ENCODE results near the gene TBC1D22B. TPM values are rescaled to one million over a fixed set of nuclear protein-coding genes. Genes with fewer than 3 reads are reported as not detected.
"Not testable (repeated sequence)": the region's sequence is repeated elsewhere in the genome, so short reads cannot be mapped to it uniquely, and the experiment has no call there.

Gene TBC1D22B
- total RNA-seq, 2 experiments from 2014 or later = 12.1 to 12.3 TPM

- no peak for ATAC-seq
- H3K36me3 Mint-ChIP-seq (ENCODE audit: low read depth) = peaks cover 6% of the 10 kb centered on the region
- no peaks in the 10 kb centered on the region for H3K4me1 Mint-ChIP-seq (ENCODE audit: low read depth)
Observed at GRCh38 chr6:37304766-37305165, 47.2 kb downstream of the TBC1D22B start.

GRCh38 chr6:37305841-37306425 lies 48.4 kb downstream of the TBC1D22B start:
- ChIA-PET POLR2A (no interaction called here), CTCF (interaction anchor here (0.8 to 2.4 kb wide), 5 partner anchors 8 to 288 kb away, joined by 3 to 14 read pairs (median 4); no protein-coding TSS in a partner anchor)
- DNase-seq (no peak), ATAC-seq (no peak)
- no peak for TF ChIP-seq CTCF (IDR thresholded peaks at IDR 0.05)
- peaks cover 6% of the 10 kb centered on the region for H3K36me3 Mint-ChIP-seq (ENCODE audit: low read depth)
- H3K9me3 Mint-ChIP-seq = no peaks in the 10 kb centered on the region
- no peaks in the 10 kb centered on the region for H3K4me1 Mint-ChIP-seq (ENCODE audit: low read depth)
- no peak overlapping the region for H3K27ac Mint-ChIP-seq
- H3K4me3 Mint-ChIP-seq = no peak overlapping the region
- intact Hi-C loops (cut with micrococcal nuclease) = no loop called here
- H3K27me3 Mint-ChIP-seq = no peaks in the 10 kb centered on the region

More at GRCh38 chr6:37304766-37305165, 47.2 kb downstream of the TBC1D22B start:
- POLR2A ChIA-PET = interaction anchor here (1.0 kb wide), 1 partner anchor 65 kb away, joined by 3 read pairs; no protein-coding TSS in a partner anchor
- Mint-ChIP-seq H3K4me3 (no peak overlapping the region), H3K27me3 (no peaks in the 10 kb centered on the region), H3K9me3 (no peaks in the 10 kb centered on the region), H3K27ac (no peak overlapping the region)
- CTCF ChIA-PET = interaction anchor here (1.5 to 2.7 kb wide), 3 partner anchors 9 to 15 kb away, joined by 4 to 14 read pairs (median 12); no protein-coding TSS in a partner anchor
- no peak for DNase-seq
- no peak for TF ChIP-seq CTCF (IDR thresholded peaks at IDR 0.05)
- intact Hi-C loops (cut with micrococcal nuclease) = no loop called here

- Mint-ChIP-seq H3K27me3 (no peaks in the 10 kb centered on the region), H3K4me3 (no peak overlapping the region), H3K9me3 (no peaks in the 10 kb centered on the region), H3K4me1 (ENCODE audit: low read depth) (no peaks in the 10 kb centered on the region), H3K36me3 (ENCODE audit: low read depth) (peaks cover 6% of the 10 kb centered on the region), H3K27ac (no peak overlapping the region)
- intact Hi-C loops (cut with micrococcal nuclease) = no loop called here
- ATAC-seq = no peak
- no peak for DNase-seq
- no peak for TF ChIP-seq CTCF (IDR thresholded peaks at IDR 0.05)
- ChIA-PET POLR2A (no interaction called here), CTCF (interaction anchor here (0.8 to 4.7 kb wide), 5 partner anchors 8 to 61 kb away, joined by 3 to 27 read pairs (median 3); no protein-coding TSS in a partner anchor)
Observed at GRCh38 chr6:37306624-37307222, 49.2 kb downstream of the TBC1D22B start.

GRCh38 chr6:37307484-37307883 lies 49.9 kb downstream of the TBC1D22B start:
- ChIA-PET POLR2A (interaction anchor here (0.6 to 0.9 kb wide), 2 partner anchors 8 to 165 kb away, joined by 3 to 4 read pairs; no protein-coding TSS in a partner anchor), CTCF (interaction anchor here (1.0 to 4.7 kb wide), 3 partner anchors 12 to 62 kb away, joined by 3 to 27 read pairs (median 4); no protein-coding TSS in a partner anchor)
- H3K27me3 Mint-ChIP-seq; ATAC-seq; H3K27ac Mint-ChIP-seq; H3K4me1 Mint-ChIP-seq (ENCODE audit: low read depth); intact Hi-C loops (cut with micrococcal nuclease); H3K9me3 Mint-ChIP-seq; H3K36me3 Mint-ChIP-seq (ENCODE audit: low read depth); H3K4me3 Mint-ChIP-seq; DNase-seq: not testable (repeated sequence)

GRCh38 chr6:37308069-37308815 lies 50.7 kb downstream of the TBC1D22B start:
- Mint-ChIP-seq H3K27me3 (no peaks in the 10 kb centered on the region), H3K4me1 (ENCODE audit: low read depth) (no peaks in the 10 kb centered on the region)
- no peak for TF ChIP-seq CTCF (IDR thresholded peaks at IDR 0.05)

More at GRCh38 chr6:37308069-37308815, 50.7 kb downstream of the TBC1D22B start:
- ChIA-PET CTCF (interaction anchor here (1.2 to 4.7 kb wide), 2 partner anchors 12 to 17 kb away, joined by 4 to 27 read pairs; no protein-coding TSS in a partner anchor), POLR2A (interaction anchor here (0.6 to 1.4 kb wide), 3 partner anchors 9 to 165 kb away, joined by 3 to 4 read pairs (median 3); no protein-coding TSS in a partner anchor)
- intact Hi-C loops (cut with micrococcal nuclease) = no loop called here
- ATAC-seq = no peak
- Mint-ChIP-seq H3K4me3 (no peak overlapping the region), H3K27ac (no peak overlapping the region), H3K9me3 (no peaks in the 10 kb centered on the region), H3K36me3 (ENCODE audit: low read depth) (peaks cover 8% of the 10 kb centered on the region)
- no peak for DNase-seq
